Tibial artery (tissue), 4 donors: Measurements from ENCODE around the gene MYL6B.

ENCODE experiments used
- DNase-seq, 2 donors: peaks; one replicate each; pipeline ENCODE4 v3.0.0-alpha.2; 2019
- H3K27ac ChIP-seq, 2 donors: fragments of 200-600 bp; sonication (generic) in 1 of 2; 1 replicate in 1 of 2; 2 replicates in 1 of 2; pipeline ENCODE4 v1.5.1; 2018 to 2019; ENCODE audit warnings: mild to moderate bottlenecking in 1 of 2
- H3K27me3 ChIP-seq, 2 donors: fragments of 200-600 bp; sonication (generic) in 1 of 2; one replicate each; pipeline versions ENCODE4 v1.5.1 to v1.6.0; 2016 to 2019
- H3K36me3 ChIP-seq, 3 donors: fragments of 200-600 bp; sonication (generic) in 2 of 3; one replicate each; pipeline ENCODE4 v1.5.1; 2016 to 2019; ENCODE audit warnings: mild to moderate bottlenecking in 2 of 3
- H3K4me1 ChIP-seq, 4 donors: fragments of 200-600 bp; sonication (generic) in 2 of 4; 1 replicate in 3 of 4; 2 replicates in 1 of 4; pipeline ENCODE4 v1.5.1; 2016 to 2019
- H3K4me3 ChIP-seq, 2 donors: fragments of 200-600 bp; sonication (generic) in 1 of 2; 1 replicate in 1 of 2; 2 replicates in 1 of 2; pipeline ENCODE4 v1.5.1; 2018 to 2019; ENCODE audit warnings: mild to moderate bottlenecking in 2 of 2
- H3K9me3 ChIP-seq, 3 donors: fragments of 200-600 bp; sonication (generic) in 1 of 3; one replicate each; pipeline ENCODE4 v1.5.1; 2016 to 2019
- intact Hi-C: fragments of 100-400 bp; cut with DNase I; formaldehyde crosslinking; loops from one replicate; pipeline ENCODE4 v1.15.0; 2023; ENCODE audit warnings: low total_unique reads
- TF ChIP-seq, protein P1 (sequence below), 2 experiments: fragments of 200-600 bp in 1 of 2; fragments of 450-650 bp in 1 of 2; IDR thresholded peaks; one replicate each; pipeline ENCODE4 v1.5.1; 2017 to 2019; ENCODE audit warnings: antibody characterized with exemption in 2 of 2, mild to moderate bottlenecking in 1 of 2, moderate library complexity in 1 of 2

MYL6B gene

DNA sequence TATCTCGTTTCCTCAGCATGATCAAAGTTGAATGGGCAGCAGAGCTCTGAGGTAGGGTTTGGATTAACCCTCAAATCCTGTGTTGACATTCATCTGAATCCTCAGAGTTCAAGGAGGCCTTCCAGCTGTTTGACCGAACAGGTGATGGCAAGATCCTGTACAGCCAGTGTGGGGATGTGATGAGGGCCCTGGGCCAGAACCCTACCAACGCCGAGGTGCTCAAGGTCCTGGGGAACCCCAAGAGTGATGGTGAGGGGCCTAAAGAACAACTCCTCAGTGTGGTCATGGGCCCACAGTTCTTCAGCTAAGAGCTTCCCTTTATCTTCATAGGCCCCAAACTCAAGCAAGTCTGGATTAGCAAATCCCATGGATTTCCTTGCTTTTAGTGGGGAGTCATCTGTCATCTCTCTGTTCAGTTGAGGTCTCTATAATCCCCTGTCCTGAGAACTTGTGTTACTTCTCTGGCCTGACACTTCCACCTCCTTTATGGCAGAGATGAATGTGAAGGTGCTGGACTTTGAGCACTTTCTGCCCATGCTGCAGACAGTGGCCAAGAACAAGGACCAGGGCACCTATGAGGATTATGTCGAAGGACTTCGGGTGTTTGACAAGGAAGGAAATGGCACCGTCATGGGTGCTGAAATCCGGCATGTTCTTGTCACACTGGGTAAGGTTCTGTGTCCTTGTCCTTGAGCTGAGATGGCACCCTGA, 7.2 kb downstream of the MYL6B start:
- H3K4me1 ChIP-seq = peaks cover 0 to 40% (median 29%) of the 10 kb centered on the region in 4 donors
- DNase-seq = no peak

DNA sequence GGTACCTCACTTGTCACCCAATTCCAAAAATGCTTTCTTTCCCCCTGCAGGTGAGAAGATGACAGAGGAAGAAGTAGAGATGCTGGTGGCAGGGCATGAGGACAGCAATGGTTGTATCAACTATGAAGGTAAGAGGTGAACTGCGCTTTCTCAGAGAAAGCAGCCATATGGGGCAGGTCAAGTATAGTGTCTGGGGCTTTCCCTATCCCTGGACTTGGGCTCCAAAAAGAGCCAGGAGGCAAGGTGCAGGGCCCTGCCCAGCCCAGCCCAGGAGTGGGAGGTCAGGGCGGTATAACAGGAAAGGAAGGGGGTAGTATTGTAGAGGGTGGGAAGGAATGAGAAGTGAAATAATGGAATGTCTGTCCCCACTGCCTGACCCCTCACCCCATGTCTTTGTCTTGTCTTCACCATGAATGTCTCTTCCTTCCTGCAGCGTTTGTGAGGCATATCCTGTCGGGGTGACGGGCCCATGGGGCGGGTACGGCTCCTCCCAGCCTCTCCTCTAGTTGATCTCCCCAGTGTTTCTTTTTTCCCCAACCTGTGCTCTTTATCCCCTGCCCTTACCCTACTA, 7.9 kb downstream of the MYL6B start:
- Histone ChIP-seq H3K9me3 (no peaks in the 10 kb centered on the region), H3K27me3 (no peaks in the 10 kb centered on the region), H3K4me3 (peak overlapping the region; percentile 77 to 93), H3K27ac (peak overlapping the region; percentile 95 to 99), H3K4me1 (peaks cover 0 to 40% (median 29%) of the 10 kb centered on the region in 4 donors), H3K36me3 (peaks cover 55 to 66% (median 60%) of the 10 kb centered on the region in 3 donors)
- no peak for DNase-seq
- TF ChIP-seq, protein P1, sequence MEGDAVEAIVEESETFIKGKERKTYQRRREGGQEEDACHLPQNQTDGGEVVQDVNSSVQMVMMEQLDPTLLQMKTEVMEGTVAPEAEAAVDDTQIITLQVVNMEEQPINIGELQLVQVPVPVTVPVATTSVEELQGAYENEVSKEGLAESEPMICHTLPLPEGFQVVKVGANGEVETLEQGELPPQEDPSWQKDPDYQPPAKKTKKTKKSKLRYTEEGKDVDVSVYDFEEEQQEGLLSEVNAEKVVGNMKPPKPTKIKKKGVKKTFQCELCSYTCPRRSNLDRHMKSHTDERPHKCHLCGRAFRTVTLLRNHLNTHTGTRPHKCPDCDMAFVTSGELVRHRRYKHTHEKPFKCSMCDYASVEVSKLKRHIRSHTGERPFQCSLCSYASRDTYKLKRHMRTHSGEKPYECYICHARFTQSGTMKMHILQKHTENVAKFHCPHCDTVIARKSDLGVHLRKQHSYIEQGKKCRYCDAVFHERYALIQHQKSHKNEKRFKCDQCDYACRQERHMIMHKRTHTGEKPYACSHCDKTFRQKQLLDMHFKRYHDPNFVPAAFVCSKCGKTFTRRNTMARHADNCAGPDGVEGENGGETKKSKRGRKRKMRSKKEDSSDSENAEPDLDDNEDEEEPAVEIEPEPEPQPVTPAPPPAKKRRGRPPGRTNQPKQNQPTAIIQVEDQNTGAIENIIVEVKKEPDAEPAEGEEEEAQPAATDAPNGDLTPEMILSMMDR (IDR thresholded peaks at IDR 0.05) = no peak
- intact Hi-C loops = loop anchor here (5.0 kb wide), 1 partner anchor 33 kb away; the partner anchor contains the start of gene ESYT1

More for the DNA sequence above, 7.2 kb downstream of the MYL6B start:
- H3K27me3 ChIP-seq = no peaks in the 10 kb centered on the region
- peaks cover 51 to 64% (median 53%) of the 10 kb centered on the region in 3 donors for H3K36me3 ChIP-seq
- no peaks in the 10 kb centered on the region for H3K9me3 ChIP-seq
- H3K4me3 ChIP-seq = peak overlapping the region; percentile 77 to 93
- intact Hi-C loops = loop anchor here (5.0 kb wide), 1 partner anchor 32 kb away; the partner anchor contains the start of gene ESYT1
- TF ChIP-seq, protein P1 (IDR thresholded peaks at IDR 0.05) = no peak
- peak overlapping the region; percentile 95 to 99 for H3K27ac ChIP-seq

DNA sequence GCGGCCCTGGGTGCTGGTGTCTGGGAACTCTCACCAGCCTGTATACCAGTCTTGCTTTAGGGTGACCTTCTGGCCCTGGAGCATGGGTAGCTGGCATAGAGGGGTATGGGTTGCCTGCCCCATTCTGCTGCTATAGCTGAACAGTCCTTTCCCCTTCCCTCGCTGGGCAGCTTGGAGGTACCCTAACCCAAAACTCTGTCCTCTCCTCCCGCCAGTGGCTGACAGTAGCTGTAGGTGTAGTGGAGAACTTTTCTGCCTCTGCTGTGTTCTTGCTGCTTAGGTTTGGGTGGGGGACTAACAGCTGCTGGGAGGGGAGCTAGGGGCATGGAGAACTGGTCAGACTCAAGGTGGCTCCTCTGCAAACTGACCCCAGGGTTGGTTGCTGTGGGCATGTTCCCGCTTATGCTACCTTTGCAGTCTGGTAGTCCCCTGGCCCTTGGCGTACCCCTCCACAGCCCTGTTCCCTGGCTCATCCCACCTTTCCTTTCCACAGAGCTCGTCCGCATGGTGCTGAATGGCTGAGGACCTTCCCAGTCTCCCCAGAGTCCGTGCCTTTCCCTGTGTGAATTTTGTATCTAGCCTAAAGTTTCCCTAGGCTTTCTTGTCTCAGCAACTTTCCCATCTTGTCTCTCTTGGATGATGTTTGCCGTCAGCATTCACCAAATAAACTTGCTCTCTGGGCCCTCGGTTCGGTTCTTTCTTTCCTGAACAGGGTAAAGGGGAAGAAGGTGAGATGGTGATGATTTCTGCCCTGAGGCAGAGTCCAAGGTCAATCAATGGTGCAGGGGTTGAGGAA, 8.7 kb downstream of the MYL6B start:
- intact Hi-C loops = loop anchor here (5.0 kb wide), 1 partner anchor 34 kb away; the partner anchor contains the start of gene ESYT1
- TF ChIP-seq, protein P1 (IDR thresholded peaks at IDR 0.05) = no peak
- Histone ChIP-seq H3K36me3 (peaks cover 58 to 71% (median 68%) of the 10 kb centered on the region in 3 donors), H3K4me3 (peak overlapping the region; percentile 77 to 93), H3K27ac (peak overlapping the region; percentile 95 to 99), H3K4me1 (peaks cover 0 to 40% (median 29%) of the 10 kb centered on the region in 4 donors), H3K9me3 (no peaks in the 10 kb centered on the region), H3K27me3 (no peaks in the 10 kb centered on the region)
- no peak for DNase-seq

DNA sequence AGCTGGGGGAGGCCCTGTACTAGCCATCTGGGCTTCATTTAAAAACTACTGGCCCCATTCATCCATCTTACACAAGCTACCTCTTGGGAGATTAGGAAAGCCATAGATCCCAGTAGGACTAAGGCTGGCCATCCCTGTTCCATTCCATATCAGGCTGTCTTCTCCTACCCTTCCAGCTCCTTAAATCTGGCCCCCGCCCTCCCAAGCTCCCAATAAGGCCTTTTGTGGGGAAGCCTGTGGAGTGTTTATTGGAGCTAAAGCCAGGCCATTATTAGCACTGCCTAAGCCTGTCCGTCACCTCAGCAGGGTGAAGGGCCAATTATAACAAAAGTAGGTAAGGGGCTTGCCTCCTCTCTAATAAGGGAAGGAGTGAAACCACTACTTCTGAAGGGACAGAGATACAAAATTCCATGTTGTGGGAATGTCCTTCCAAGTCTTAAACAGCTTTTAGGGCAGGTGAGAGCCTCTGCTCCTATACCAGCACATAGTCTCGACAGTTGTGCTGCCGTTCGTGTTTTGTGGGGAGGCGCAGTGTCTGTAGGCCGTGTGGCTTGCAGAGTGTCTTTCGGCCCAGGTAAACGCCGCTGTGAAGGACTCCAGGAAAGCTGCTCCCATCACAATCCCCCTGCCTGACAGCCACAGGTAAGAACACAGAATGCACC, 9.4 kb downstream of the MYL6B start:
- intact Hi-C loops = loop anchor here (5.0 kb wide), 1 partner anchor 35 kb away; the partner anchor contains the start of gene ESYT1
- Histone ChIP-seq H3K4me3 (peak overlapping the region; percentile 77 to 93), H3K9me3 (no peaks in the 10 kb centered on the region), H3K27me3 (no peaks in the 10 kb centered on the region), H3K36me3 (peaks cover 61 to 79% (median 75%) of the 10 kb centered on the region in 3 donors), H3K27ac (peak overlapping the region; percentile 95 to 99), H3K4me1 (peaks cover 0 to 37% (median 29%) of the 10 kb centered on the region in 4 donors)
- no peak for DNase-seq
- TF ChIP-seq, protein P1 (IDR thresholded peaks at IDR 0.05) = no peak
